ENCODE data around the gene C11orf91. TPM values are rescaled to one million over a fixed set of nuclear protein-coding genes. Genes with fewer than 3 reads are reported as not detected.

C11orf91 gene
- total and polyA plus RNA-seq, 2 of the 8 experiments (the other 6 are each of a cell fraction or from before 2014, with no cell fraction given): not detected

GRCh38 chr11:33682019-33682418 is 18.6 kb downstream of the C11orf91 start:
- no peak overlapping the region for H3K4ac ChIP-seq (replicated peaks; ENCODE audit: insufficient read length, low read depth, low read length)
- no peak overlapping the region for H3K4me2 ChIP-seq (ENCODE audit: insufficient read depth in 1 of 2, low read depth in 2 of 2, low read length in 2 of 2)
- no peak overlapping the region for H3K4me3 ChIP-seq (ENCODE audit: extremely low read depth in 1 of 4, insufficient read depth in 2 of 4, low read depth in 3 of 4, low read length in 4 of 4)
- no peak overlapping the region for H4K8ac ChIP-seq (ENCODE audit: extremely low read depth, insufficient read depth, low read length)
- no peaks in the 10 kb centered on the region for H4K20me1 ChIP-seq (replicated peaks in 1 of 2; ENCODE audit: control insufficient read depth in 1 of 2, insufficient read depth in 2 of 2, low read length in 2 of 2)
- no peak overlapping the region for H3K56ac ChIP-seq (replicated peaks; ENCODE audit: insufficient read length, low read depth, low read length)
- H2AFZ ChIP-seq (ENCODE audit: low read length): 0 out of 2 replicates have a peak overlapping the region, but pooled peaks have one; percentile 63
- H4K5ac ChIP-seq (ENCODE audit: insufficient read length, low read depth, low read length): no peak overlapping the region
- H2BK120ac ChIP-seq (replicated peaks; ENCODE audit: low read depth, low read length): no peak overlapping the region
- no peak overlapping the region for H3K27ac ChIP-seq (ENCODE audit: low read depth, low read length)
- H2BK20ac ChIP-seq (ENCODE audit: low read length): 0 out of 2 replicates have a peak overlapping the region, but pooled peaks have one; percentile 80
- no peaks in the 10 kb centered on the region for H3K9me3 ChIP-seq (ENCODE audit: insufficient read depth in 2 of 2, low read depth in 1 of 2, low read length in 1 of 2)
- no peaks in the 10 kb centered on the region for H3K27me3 ChIP-seq (replicated peaks in 1 of 4; ENCODE audit: control insufficient read depth in 3 of 4, extremely low read depth in 1 of 4, insufficient read depth in 3 of 4, low read length in 3 of 4)
- DNase-seq (ENCODE audit: low read depth in 1 of 2, low spot score in 2 of 2) (no peak), FAIRE-seq (no peak)
- H3K9ac ChIP-seq (replicated peaks in 1 of 4; ENCODE audit: extremely low read depth in 1 of 4, low read depth in 3 of 4, low read length in 3 of 4): no peak overlapping the region
- TF ChIP-seq TEAD4 (IDR thresholded peaks at IDR 0.05; ENCODE audit: low read depth, low read length) (no peak), CREB1 (IDR thresholded peaks at IDR 0.05) (no peak), E2F6 (IDR thresholded peaks at IDR 0.05) (no peak), SP1 (IDR thresholded peaks at IDR 0.05; ENCODE audit: low read depth, low read length) (no peak), SP2 (IDR thresholded peaks at IDR 0.05; ENCODE audit: low read length) (no peak), SAP30 (IDR thresholded peaks at IDR 0.05; ENCODE audit: insufficient read depth, insufficient replicate concordance, low read length) (no peak), RXRA (IDR thresholded peaks at IDR 0.05; ENCODE audit: insufficient read depth, low read depth, low read length) (no peak), ASH2L (IDR thresholded peaks at IDR 0.05; ENCODE audit: low read length) (no peak), RFX5 (IDR thresholded peaks at IDR 0.05; ENCODE audit: borderline replicate concordance, low read depth, low read length) (no peak), POLR2AphosphoS5 (IDR thresholded peaks at IDR 0.05; ENCODE audit: low read depth, low read length) (no peak)
- H2AK5ac ChIP-seq (ENCODE audit: low read depth, low read length): no peak overlapping the region
- peak overlapping the region; percentile 77; the same call in 1 of the 2 replicates for H2BK12ac ChIP-seq (ENCODE audit: low read depth, low read length)
- H3K4me1 ChIP-seq (replicated peaks in 1 of 4; ENCODE audit: control insufficient read depth in 3 of 4, insufficient read depth in 4 of 4, low read length in 3 of 4): peaks cover 0 to 9% (median 4%) of the 10 kb centered on the region in 4 experiments; a peak in 4 of 7 replicates
- no peak overlapping the region for H3K23ac ChIP-seq (ENCODE audit: insufficient read length)
- no peak overlapping the region for H3K14ac ChIP-seq (ENCODE audit: insufficient read length)
- WGBS, 2 experiments (ENCODE audit: extremely low coverage in 1 of 2, insufficient coverage in 1 of 2, insufficient read length in 1 of 2, insufficient replicate concordance in 2 of 2, low coverage in 1 of 2, low lambda C conversion rate in 2 of 2, missing lambda C conversion rate in 1 of 2): 84% methylated on average over 2 of the region's 3 CpGs; no CpG with 5 or more reads in 1 of the 2 experiments
- no peaks in the 10 kb centered on the region for H3K79me2 ChIP-seq (ENCODE audit: control insufficient read depth in 1 of 2, insufficient read depth in 2 of 2, low read length in 2 of 2)
- H2BK5ac ChIP-seq (ENCODE audit: low read depth, low read length): no peak overlapping the region
- H3K36me3 ChIP-seq (ENCODE audit: control insufficient read depth in 2 of 4, insufficient read depth in 4 of 4, low read length in 3 of 4): no peaks in the 10 kb centered on the region
- H4K91ac ChIP-seq (replicated peaks; ENCODE audit: insufficient read length, low read length): no peak overlapping the region
- H3K23me2 ChIP-seq (ENCODE audit: low read depth, low read length): no peaks in the 10 kb centered on the region
- ChIA-PET CTCF (ENCODE audit: partially characterized antibody) (interaction anchor here (0.6 to 14.5 kb wide), 11 partner anchors 9 to 657 kb away, joined by 3 to 167 read pairs (median 3); no protein-coding TSS in a partner anchor), POLR2A (ENCODE audit: partially characterized antibody) (no interaction called here)
- no peaks in the 10 kb centered on the region for H3K79me1 ChIP-seq (ENCODE audit: low read depth, low read length)
- H2BK15ac ChIP-seq (ENCODE audit: low read length): no peak overlapping the region
- H3K18ac ChIP-seq (ENCODE audit: extremely low read depth, low read length): no peak overlapping the region

All from H1 (cell line).